Astrocyte of the cerebellum (primary cell): ENCODE measurements around the gene KCNH1.

Experiments used
- DNase-seq: peaks from one replicate; pipeline ENCODE4 v3.0.0-alpha.2; 2011; ENCODE audit warnings: low read depth
- H3K4me3 ChIP-seq: 2 replicates; pipeline ENCODE4 v1.5.1; 2011; ENCODE audit warnings: mild to moderate bottlenecking, low read depth, low read length, moderate library complexity
- in situ Hi-C: cut with HindIII; loops from 2 replicates; pipeline ENCODE4 v1.10.0; 2017; ENCODE audit warnings: low sequenced_read_pairs
- TF ChIP-seq, protein P1 (sequence below): IDR thresholded peaks from 2 replicates; pipeline ENCODE4 v1.5.1; 2012; ENCODE audit warnings: low read length, low read depth, moderate library complexity, mild to moderate bottlenecking; ENCODE audit errors: missing control alignments

Gene KCNH1

DNA sequence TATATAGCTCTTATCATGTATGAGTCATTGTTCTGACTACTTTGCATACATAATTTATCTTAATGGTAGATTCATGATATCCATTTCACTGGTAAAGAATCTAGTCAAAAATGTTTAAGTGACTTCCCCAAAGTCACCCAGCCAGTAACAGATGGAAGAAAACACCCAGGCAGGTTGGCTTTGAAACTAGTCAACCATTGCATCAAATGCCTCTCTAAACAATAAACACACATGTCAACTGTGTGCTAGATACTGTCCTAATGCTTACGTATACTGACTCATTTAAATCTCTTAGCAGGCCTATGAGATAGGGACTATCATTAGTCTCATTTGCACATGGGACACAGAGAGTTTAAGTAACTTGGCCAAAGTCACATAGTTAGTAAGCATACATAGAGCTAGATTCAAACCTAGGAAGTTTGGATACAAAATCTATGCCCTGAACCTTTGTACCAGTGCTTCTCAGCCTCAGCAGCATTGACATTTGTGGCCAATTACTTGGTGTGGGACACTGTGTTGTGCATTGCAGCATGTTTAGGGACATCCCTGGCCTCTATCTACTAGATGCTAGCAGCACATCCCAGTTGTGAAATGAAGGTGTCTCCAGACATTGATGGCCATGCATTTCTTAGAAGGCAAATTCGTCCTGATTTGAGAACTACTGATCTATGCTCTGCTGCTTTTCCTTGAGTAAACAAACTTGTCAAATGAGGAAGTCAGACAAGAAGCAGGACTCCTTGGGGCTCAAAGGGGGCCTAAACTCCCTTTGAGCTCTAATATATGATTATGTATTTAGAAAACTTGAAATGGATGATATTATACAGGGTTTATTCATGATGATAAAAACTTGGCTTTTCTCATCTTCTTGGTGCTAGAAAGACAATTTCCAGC, 316.3 kb downstream of the KCNH1 start:
- TF ChIP-seq, protein P1, sequence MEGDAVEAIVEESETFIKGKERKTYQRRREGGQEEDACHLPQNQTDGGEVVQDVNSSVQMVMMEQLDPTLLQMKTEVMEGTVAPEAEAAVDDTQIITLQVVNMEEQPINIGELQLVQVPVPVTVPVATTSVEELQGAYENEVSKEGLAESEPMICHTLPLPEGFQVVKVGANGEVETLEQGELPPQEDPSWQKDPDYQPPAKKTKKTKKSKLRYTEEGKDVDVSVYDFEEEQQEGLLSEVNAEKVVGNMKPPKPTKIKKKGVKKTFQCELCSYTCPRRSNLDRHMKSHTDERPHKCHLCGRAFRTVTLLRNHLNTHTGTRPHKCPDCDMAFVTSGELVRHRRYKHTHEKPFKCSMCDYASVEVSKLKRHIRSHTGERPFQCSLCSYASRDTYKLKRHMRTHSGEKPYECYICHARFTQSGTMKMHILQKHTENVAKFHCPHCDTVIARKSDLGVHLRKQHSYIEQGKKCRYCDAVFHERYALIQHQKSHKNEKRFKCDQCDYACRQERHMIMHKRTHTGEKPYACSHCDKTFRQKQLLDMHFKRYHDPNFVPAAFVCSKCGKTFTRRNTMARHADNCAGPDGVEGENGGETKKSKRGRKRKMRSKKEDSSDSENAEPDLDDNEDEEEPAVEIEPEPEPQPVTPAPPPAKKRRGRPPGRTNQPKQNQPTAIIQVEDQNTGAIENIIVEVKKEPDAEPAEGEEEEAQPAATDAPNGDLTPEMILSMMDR = no peak
- DNase-seq = no peak
- in situ Hi-C loops = no loop called here
- no peak overlapping the region for H3K4me3 ChIP-seq

- in situ Hi-C loops = no loop called here
- TF ChIP-seq, protein P1 = no peak
- no peak overlapping the region for H3K4me3 ChIP-seq
- DNase-seq = no peak
Measured at GRCh38 chr1:210815641-210816550, 318.1 kb downstream of the KCNH1 start.

DNA sequence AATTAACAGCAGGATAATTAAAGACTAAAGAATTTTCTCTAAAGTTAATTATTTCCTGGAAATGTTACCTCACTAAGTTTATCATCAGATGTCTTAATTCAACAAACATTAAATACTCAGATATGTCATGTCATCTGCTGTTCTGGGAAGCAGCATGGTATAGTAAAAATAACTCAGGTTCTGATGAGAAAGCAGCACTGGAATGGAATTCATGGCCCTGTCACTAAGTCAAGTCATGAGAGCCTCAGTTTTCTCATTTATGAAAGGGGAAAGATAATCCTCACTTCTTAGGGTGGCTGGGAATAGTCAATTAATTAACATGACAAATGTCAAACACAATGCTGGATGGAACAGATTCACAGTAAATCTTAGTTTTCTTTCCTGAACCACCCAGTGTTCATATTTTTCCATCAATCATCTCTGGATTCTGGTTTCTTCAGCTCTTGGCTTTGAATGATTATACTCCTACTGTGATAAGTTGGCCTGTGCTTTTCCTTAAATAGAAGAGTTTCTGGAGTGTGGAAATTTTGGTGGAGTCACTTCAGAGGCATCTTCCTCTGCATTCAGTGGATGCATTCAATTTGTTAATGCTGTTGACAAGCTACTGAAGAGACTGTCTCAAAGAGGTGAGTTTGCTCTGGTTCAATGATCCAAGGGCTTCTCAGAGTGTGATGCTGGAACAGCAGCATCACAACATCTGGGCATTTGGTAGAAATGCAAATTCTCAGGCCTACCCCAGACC, 319.4 kb downstream of the KCNH1 start:
- in situ Hi-C loops = no loop called here
- no peak overlapping the region for H3K4me3 ChIP-seq
- DNase-seq = no peak
- TF ChIP-seq, protein P1 = no peak

DNA sequence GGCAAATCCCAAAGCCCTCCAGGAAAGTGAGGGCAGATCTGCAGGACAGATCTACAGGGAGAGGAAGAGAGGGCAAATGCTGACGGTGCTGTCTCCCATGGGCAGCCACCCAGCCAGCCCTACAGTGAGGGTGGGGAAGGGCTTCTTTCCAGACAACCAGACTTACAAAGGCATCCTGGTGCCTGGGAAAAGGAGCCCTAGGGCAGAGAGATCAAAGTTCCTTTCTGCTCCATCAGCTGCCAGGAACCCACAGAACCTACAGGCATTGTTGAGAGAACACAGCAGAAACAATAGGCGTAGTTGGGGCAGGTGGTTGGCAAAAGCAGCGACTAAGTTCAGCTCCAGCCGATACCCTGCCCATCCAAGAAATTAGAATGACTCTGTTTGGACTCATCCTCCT, 332.4 kb downstream of the KCNH1 start:
- no peak overlapping the region for H3K4me3 ChIP-seq
- in situ Hi-C loops = no loop called here
- DNase-seq = no peak
- TF ChIP-seq, protein P1 = no peak

DNA sequence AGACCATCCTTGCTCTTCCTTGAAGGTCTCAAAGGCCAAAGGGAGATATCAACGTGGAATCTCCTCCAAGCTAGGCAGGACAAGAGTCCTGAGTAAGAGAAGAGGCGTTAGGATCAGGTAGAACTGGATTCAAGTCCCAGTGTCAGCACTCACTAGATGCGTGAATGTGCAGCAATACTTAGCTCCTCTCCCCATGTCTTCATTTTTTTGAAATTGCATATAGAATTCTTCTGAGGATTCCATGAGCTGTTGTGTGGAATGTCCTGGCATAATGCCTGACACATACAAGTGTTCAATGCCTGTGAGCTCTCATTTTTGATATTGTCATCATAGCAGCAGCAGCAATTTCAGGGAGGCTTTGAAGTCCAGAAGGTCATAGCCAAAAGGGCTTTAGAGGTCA, 333.2 kb downstream of the KCNH1 start:
- in situ Hi-C loops = no loop called here
- no peak overlapping the region for H3K4me3 ChIP-seq
- DNase-seq = no peak
- TF ChIP-seq, protein P1 = no peak

DNA sequence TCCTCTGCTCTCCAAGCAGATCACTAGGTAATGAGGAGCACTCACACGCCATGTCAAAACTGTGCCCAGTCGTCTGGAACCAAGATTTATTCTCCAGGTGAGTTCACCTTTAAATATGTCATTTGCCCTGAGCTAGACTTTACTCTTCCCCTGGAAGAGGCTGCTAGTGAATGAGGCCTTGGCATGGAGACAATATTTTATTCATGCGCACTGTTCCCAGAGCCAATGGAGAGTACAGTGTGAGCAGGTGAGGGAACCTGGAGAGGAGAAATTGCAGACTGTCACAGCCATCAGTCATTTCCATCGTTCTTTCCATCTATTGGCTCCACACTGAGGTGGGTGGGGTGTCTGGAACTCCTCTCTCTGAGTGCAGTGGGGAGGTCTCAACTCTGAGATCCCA, 333.6 kb downstream of the KCNH1 start:
- no peak overlapping the region for H3K4me3 ChIP-seq
- no peak for DNase-seq
- in situ Hi-C loops = no loop called here
- TF ChIP-seq, protein P1 = no peak
